ENCODE measurements around the gene RAD51AP2. TPM values are rescaled to one million over a fixed set of nuclear protein-coding genes. Genes with fewer than 3 reads are reported as not detected.

The RAD51AP2 gene
- total and polyA plus RNA-seq, 11 donors = 0.07 to 0.19 (median 0.16) TPM; not detected in 2

GRCh38 chr2:17542471-17542870, 24.2 kb upstream of the RAD51AP2 start:
- no peak for TF ChIP-seq POLR2A (IDR thresholded peaks at IDR 0.05)
- TF ChIP-seq, protein P1, sequence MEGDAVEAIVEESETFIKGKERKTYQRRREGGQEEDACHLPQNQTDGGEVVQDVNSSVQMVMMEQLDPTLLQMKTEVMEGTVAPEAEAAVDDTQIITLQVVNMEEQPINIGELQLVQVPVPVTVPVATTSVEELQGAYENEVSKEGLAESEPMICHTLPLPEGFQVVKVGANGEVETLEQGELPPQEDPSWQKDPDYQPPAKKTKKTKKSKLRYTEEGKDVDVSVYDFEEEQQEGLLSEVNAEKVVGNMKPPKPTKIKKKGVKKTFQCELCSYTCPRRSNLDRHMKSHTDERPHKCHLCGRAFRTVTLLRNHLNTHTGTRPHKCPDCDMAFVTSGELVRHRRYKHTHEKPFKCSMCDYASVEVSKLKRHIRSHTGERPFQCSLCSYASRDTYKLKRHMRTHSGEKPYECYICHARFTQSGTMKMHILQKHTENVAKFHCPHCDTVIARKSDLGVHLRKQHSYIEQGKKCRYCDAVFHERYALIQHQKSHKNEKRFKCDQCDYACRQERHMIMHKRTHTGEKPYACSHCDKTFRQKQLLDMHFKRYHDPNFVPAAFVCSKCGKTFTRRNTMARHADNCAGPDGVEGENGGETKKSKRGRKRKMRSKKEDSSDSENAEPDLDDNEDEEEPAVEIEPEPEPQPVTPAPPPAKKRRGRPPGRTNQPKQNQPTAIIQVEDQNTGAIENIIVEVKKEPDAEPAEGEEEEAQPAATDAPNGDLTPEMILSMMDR (IDR thresholded peaks at IDR 0.05) = no peak
- WGBS, 4 donors = 70 to 82% (median 79%) methylated on average over 2 of the region's 2 CpGs
- Histone ChIP-seq H3K27ac (no peak overlapping the region), H3K27me3 (peaks cover 0 to 62% (median 28%) of the 10 kb centered on the region in 9 donors), H3K4me1 (peaks cover 0 to 13% (median 2%) of the 10 kb centered on the region in 12 donors), H3K9me3 (no peaks in the 10 kb centered on the region), H3K36me3 (no peaks in the 10 kb centered on the region), H3K4me3 (no peak overlapping the region)
- intact Hi-C loops (cut with DNase I) = loop anchor here in 4 of 10 donors (5.0 to 10.0 kb wide), 3 partner anchors 102 to 120 kb away; no protein-coding TSS in a partner anchor
- DNase-seq (no peak), ATAC-seq (no peak)

- H3K9me3 ChIP-seq = no peaks in the 10 kb centered on the region
- H3K36me3 ChIP-seq = no peaks in the 10 kb centered on the region
- peaks cover 0 to 13% (median 2%) of the 10 kb centered on the region in 12 donors for H3K4me1 ChIP-seq
- ATAC-seq (no peak), DNase-seq (no peak)
- intact Hi-C loops (cut with DNase I) = loop anchor here in 4 of 10 donors (5.0 to 10.0 kb wide), 3 partner anchors 103 to 121 kb away; no protein-coding TSS in a partner anchor
- peaks cover 0 to 72% (median 28%) of the 10 kb centered on the region in 9 donors for H3K27me3 ChIP-seq
- no peak overlapping the region for H3K27ac ChIP-seq
- TF ChIP-seq, protein P1 (IDR thresholded peaks at IDR 0.05) = no peak
- no peak for TF ChIP-seq POLR2A (IDR thresholded peaks at IDR 0.05)
- peak overlapping the region; percentile 42 to 72 (median 57) for H3K4me3 ChIP-seq
- 7 to 8% (median 7%) methylated on average over 12 of the region's 12 CpGs for WGBS, 4 donors
Measured at GRCh38 chr2:17541531-17541950, 23.3 kb upstream of the RAD51AP2 start.

GRCh38 chr2:17540813-17541530, 22.7 kb upstream of the RAD51AP2 start:
- intact Hi-C loops (cut with DNase I) = loop anchor here in 4 of 10 donors (5.0 to 10.0 kb wide), 3 partner anchors 104 to 121 kb away; no protein-coding TSS in a partner anchor
- Histone ChIP-seq H3K9me3 (no peaks in the 10 kb centered on the region), H3K27ac (peak overlapping the region in 10 of 12 donors; percentile 79 to 93 (median 84)), H3K27me3 (peaks cover 0 to 74% (median 26%) of the 10 kb centered on the region in 9 donors), H3K36me3 (no peaks in the 10 kb centered on the region), H3K4me3 (peak overlapping the region; percentile 42 to 72 (median 57)), H3K4me1 (peaks cover 0 to 13% (median 2%) of the 10 kb centered on the region in 12 donors)
- 1 to 3% (median 2%) methylated on average over 21 of the region's 21 CpGs for WGBS, 4 donors
- no peak for ATAC-seq
- DNase-seq = no peak
- TF ChIP-seq, protein P1 (IDR thresholded peaks at IDR 0.05) = no peak
- TF ChIP-seq POLR2A (IDR thresholded peaks at IDR 0.05) = no peak

All from heart left ventricle (tissue), 16 donors.